OCI-LY7 (cell line): ENCODE measurements around the gene YBX2. TPM values are rescaled to one million over a fixed set of nuclear protein-coding genes. Genes with fewer than 3 reads are reported as not detected.

ENCODE experiments used
- BruUV-seq: library from RNA; stranded (reverse); fragments of 400-500 nt; replicated peaks from 2 replicates; lab custom pipeline; 2021; lab: Mats Ljungman, UMichigan
- CTCF ChIA-PET: fragments of 300-600 bp; sonication (Branson Sonifier 250); formaldehyde crosslinking; loops from one replicate; lab custom pipeline; 2022; ENCODE audit warnings: antibody characterized with exemption; ENCODE audit not compliant: unreplicated experiment; lab: Charles Lee
- POLR2A ChIA-PET: fragments of 300-600 bp; sonication (Branson Sonifier 250); formaldehyde crosslinking; loops from one replicate; lab custom pipeline; 2022; ENCODE audit warnings: antibody characterized with exemption; lab: Charles Lee
- DNase-seq: peaks from one replicate; pipeline ENCODE4 v3.0.0-alpha.2; 2015; ENCODE audit warnings: low spot score
- H2AFZ ChIP-seq: fragments of 200-600 bp; sonication (generic), shearing (Covaris generic); 2 replicates; pipeline ENCODE4 v1.6.1; 2014; ENCODE audit warnings: mild to moderate bottlenecking, antibody characterized with exemption, low read length, moderate library complexity
- H3K27ac ChIP-seq: fragments of 200-600 bp; sonication (generic); 2 replicates; pipeline ENCODE4 v1.5.1; 2014; ENCODE audit warnings: mixed run types, low read depth, mild to moderate bottlenecking, moderate library complexity, low read length, inconsistent platforms; ENCODE audit not compliant: poor library complexity, severe bottlenecking
- H3K36me3 ChIP-seq: fragments of 200-600 bp; sonication (generic); 2 replicates; pipeline ENCODE4 v1.6.1; 2014; ENCODE audit warnings: mild to moderate bottlenecking, antibody characterized with exemption, low read length, moderate library complexity, mixed read lengths; ENCODE audit not compliant: insufficient read depth
- H3K4me1 ChIP-seq: fragments of 200-600 bp; sonication (generic); 2 replicates; pipeline ENCODE4 v1.5.1; 2014; ENCODE audit warnings: mild to moderate bottlenecking, low read length; ENCODE audit not compliant: insufficient read depth, poor library complexity, severe bottlenecking
- H3K4me2 ChIP-seq: fragments of 200-600 bp; sonication (generic); 2 replicates; pipeline ENCODE4 v1.6.1; 2014; ENCODE audit warnings: mild to moderate bottlenecking, low read length
- H3K4me3 ChIP-seq: fragments of 200-600 bp; sonication (generic); 2 replicates; pipeline ENCODE4 v1.5.1; 2014; ENCODE audit warnings: mild to moderate bottlenecking, low read depth, low read length; ENCODE audit not compliant: poor library complexity, severe bottlenecking
- H3K79me2 ChIP-seq: fragments of 200-600 bp; sonication (generic); 2 replicates; pipeline ENCODE4 v1.6.1; 2016; ENCODE audit warnings: low read depth, mild to moderate bottlenecking, low read length, moderate library complexity, mixed read lengths; ENCODE audit not compliant: insufficient read depth
- H3K9me2 ChIP-seq: fragments of 200-600 bp; sonication (generic); 2 replicates; pipeline ENCODE4 v1.6.1; 2016; ENCODE audit warnings: mild to moderate bottlenecking, low read length, mixed read lengths; ENCODE audit not compliant: insufficient read depth
- H3K9me3 ChIP-seq: fragments of 200-600 bp; sonication (generic); 2 replicates; pipeline ENCODE4 v1.6.1; 2014; ENCODE audit warnings: mild to moderate bottlenecking, mixed run types, low read length, mixed read lengths
- H4K20me1 ChIP-seq: fragments of 200-600 bp; sonication (generic); 2 replicates; pipeline ENCODE4 v1.6.1; 2014; ENCODE audit warnings: mild to moderate bottlenecking, antibody characterized with exemption, low read length, moderate library complexity, mixed read lengths; ENCODE audit not compliant: insufficient read depth
- CTCF ChIP-seq: fragments of 200-600 bp; sonication (generic); conservative IDR thresholded peaks from 2 replicates; pipeline ENCODE4 v1.5.1; 2014; ENCODE audit warnings: mild to moderate bottlenecking, antibody characterized with exemption, low read length, moderate library complexity, mixed read lengths
- EZH2phosphoT487 ChIP-seq: fragments of 200-600 bp; sonication (generic); IDR thresholded peaks from 2 replicates; pipeline ENCODE4 v1.6.1; 2018; ENCODE audit warnings: low read depth, borderline replicate concordance, mild to moderate bottlenecking, mixed run types, antibody characterized with exemption, low read length, moderate library complexity, mixed read lengths
- intact Hi-C: fragments of 100-400 bp; cut with micrococcal nuclease; formaldehyde crosslinking; loops from one replicate; pipeline ENCODE4 v1.10.0; 2022; ENCODE audit not compliant: unreplicated experiment
- total RNA-seq, 2 experiments: library from RNA; depleted of rRNA in 1 of 2; stranded (reverse); fragments of >200 nt in 1 of 2; shearing (Covaris generic) in 1 of 2; gene quantifications; 2 replicates each; pipeline ENCODE4 v1.2.3, GENCODE V29; 2014 to 2022

YBX2 gene
- total RNA-seq, 2 experiments from 2014 or later: 6.7 to 9.8 TPM

GRCh38 chr17:7260151-7260550 lies 34.3 kb downstream of the YBX2 start:
- CTCF ChIA-PET: no interaction called here
- H3K4me1 ChIP-seq: peaks cover 17% of the 10 kb centered on the region
- no peaks in the 10 kb centered on the region for H4K20me1 ChIP-seq
- no peak for DNase-seq
- H3K9me3 ChIP-seq: no peaks in the 10 kb centered on the region
- H2AFZ ChIP-seq: no peak overlapping the region
- H3K9me2 ChIP-seq: no peaks in the 10 kb centered on the region
- H3K4me2 ChIP-seq: no peak overlapping the region
- H3K79me2 ChIP-seq: no peaks in the 10 kb centered on the region
- intact Hi-C loops: no loop called here
- POLR2A ChIA-PET: no interaction called here
- H3K4me3 ChIP-seq: no peak overlapping the region
- no peak overlapping the region for H3K27ac ChIP-seq
- TF ChIP-seq CTCF: no peak
- BruUV-seq: no TSS peak
- peaks cover 37% of the 10 kb centered on the region for H3K36me3 ChIP-seq

GRCh38 chr17:7259555-7259889 lies 34.9 kb downstream of the YBX2 start:
- BruUV-seq: no TSS peak

More at GRCh38 chr17:7259555-7259889, 34.9 kb downstream of the YBX2 start:
- Histone ChIP-seq H3K9me3 (no peaks in the 10 kb centered on the region), H3K4me3 (no peak overlapping the region), H2AFZ (no peak overlapping the region), H3K36me3 (peaks cover 43% of the 10 kb centered on the region), H3K4me2 (no peak overlapping the region), H4K20me1 (no peaks in the 10 kb centered on the region), H3K27ac (no peak overlapping the region), H3K4me1 (peaks cover 17% of the 10 kb centered on the region), H3K9me2 (no peaks in the 10 kb centered on the region), H3K79me2 (no peaks in the 10 kb centered on the region)
- intact Hi-C loops: no loop called here
- ChIA-PET CTCF (no interaction called here), POLR2A (interaction anchor here (0.6 kb wide), 1 partner anchor 17 kb away, joined by 7 read pairs; no protein-coding TSS in a partner anchor)
- TF ChIP-seq EZH2phosphoT487 (no peak), CTCF (no peak)
- no peak for DNase-seq
